Fibroblast of skin of left quadriceps (primary cell): ENCODE measurements around the gene NUTF2.
"Not testable (repeated sequence)": the region's sequence is repeated elsewhere in the genome, so short reads cannot be mapped to it uniquely, and the experiment has no call there.

Experiments used
- DNase-seq, 2 experiments: peaks; one replicate each; pipeline ENCODE4 v3.0.0-alpha.2; 2013; ENCODE audit warnings: low read depth in 2 of 2

NUTF2 gene

DNA sequence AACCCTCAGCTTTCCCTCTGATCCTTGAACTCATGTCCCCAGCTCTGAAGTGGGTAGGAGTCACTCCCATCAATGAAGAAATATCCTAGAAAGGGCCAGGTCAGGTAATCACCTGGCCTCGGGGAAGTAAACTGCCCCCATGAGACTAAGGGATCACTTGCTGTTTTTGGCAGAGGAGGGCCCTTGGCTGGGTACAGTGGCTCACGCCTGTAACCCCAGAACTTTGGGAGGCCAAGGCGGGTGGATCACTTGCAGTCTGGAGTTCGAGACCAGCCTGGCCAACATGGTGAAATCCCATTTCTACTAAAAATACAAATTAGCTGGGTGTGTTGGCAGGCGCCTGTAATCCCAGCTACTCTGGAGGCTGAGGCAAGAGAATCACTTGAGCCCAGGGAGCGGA, 17.3 kb downstream of the NUTF2 start:
- not testable (repeated sequence) for DNase-seq

DNA sequence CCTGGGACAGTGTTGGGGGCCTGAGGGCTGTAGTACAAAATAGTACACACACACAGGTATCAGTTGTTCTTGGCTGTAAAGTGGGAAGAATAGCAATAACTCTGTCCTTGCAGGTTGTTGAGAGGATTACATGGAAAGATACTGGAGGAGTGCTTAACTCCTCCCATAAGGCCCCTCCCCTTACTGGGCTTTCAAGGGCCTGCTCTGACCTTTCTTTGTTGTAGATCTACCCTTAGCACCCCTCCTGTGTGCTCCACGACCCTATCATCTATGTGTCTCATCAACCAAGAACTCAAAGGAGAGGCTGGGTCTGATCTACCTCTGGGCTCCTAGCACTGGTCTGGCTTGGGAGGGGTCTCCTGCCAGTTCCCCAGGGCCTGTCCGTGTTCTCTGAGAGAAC, 17.9 kb downstream of the NUTF2 start:
- no peak for DNase-seq

DNA sequence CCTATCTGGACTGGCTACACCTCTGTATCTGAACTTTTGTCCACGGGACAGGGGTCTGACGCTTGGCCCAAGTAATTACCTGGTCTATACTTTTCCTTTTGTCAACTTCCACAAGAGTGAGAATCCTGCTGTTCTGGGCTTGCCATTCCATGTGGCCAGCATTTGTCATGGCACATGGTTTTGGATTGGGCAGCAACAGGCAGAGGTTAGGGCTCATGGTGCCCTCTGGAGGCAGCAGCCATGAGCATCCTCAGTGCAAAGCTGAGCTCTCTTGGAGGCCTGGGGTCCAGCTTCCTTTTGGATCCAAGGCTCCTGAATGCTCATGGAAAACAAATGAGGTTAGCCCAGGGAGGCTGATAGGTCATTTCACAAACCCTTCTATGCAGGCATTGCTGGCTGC, 18.6 kb downstream of the NUTF2 start:
- DNase-seq: no peak

DNA sequence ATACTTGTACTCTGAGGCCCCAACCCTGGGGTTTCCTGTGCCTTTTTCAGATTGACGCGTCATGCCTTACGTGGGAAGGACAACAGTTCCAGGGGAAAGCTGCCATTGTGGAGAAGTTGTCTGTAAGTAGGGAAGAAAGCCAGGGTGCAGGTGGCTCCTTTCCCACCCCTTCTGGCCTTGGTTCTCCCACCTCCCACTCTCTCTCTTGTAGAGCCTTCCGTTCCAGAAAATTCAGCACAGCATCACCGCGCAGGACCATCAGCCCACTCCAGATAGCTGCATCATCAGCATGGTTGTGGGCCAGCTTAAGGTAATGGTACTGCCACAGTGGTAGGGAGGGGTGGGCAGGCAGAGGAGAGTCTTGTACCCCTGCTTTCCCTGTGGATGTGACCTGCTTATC, 21.6 kb downstream of the NUTF2 start:
- DNase-seq: no peak

DNA sequence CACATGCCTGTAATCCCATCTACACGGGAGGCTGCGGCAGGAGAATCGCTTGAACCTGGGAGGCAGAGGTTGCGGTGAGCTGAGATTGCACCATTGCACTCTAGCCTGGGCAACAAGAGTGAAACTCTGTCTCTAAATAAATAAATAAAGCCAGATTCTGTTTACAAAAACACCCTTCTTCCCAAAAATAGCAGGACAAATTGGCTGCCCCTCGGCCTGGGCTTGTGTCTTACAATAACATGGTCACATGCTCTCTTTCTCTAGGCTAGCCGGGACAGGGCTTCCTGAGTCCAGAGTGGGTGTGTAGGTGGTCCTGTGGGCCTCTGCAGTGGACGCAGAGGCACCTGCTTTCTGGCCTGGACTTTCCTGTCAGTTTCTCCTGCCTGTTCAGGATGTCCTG, 22.9 kb downstream of the NUTF2 start:
- DNase-seq: no peak

DNA sequence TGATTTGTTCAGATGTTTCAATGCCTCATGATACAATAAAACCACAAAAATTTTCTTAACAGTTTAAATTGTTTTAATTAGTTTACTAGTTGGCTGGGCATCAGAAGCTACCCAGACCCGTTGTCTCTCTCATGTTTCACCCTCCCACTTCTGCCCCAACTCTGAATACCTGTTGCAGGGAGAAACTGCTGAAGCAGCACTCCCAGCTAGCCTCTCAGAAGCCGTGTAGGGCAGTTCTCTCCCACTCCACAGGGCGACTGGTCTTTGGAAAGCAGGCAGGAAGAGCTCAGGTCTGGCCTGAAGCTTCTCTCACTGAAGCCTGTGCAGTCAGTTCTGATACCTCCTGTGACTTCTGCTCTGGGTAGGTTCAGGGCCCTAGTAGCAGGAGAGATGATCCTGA, 24.5 kb downstream of the NUTF2 start:
- DNase-seq: no peak

DNA sequence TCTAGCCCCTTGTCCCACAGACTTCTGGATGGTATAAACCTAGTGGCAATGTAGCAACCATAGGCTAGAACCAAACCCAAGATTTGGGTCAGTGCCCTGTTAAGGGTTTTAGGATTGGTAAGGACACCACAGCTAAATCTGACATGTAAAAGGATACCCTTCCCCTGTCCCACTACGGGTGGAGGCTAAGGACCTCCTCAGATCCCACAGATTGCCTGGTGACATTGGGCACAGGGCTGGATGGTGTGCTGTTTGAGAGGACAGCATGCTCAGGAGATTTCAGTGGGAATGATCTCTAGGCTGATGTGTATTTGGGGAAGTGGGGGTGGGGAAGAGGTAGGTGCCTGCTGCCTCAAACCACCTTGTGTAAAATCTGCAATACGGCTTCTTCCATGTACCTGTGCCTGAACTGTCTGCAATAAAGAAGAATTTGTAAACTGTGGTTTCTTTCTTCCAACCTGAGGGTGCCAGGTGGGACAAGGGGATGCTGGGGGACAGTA, 25.4 kb downstream of the NUTF2 start:
- DNase-seq: no peak

DNA sequence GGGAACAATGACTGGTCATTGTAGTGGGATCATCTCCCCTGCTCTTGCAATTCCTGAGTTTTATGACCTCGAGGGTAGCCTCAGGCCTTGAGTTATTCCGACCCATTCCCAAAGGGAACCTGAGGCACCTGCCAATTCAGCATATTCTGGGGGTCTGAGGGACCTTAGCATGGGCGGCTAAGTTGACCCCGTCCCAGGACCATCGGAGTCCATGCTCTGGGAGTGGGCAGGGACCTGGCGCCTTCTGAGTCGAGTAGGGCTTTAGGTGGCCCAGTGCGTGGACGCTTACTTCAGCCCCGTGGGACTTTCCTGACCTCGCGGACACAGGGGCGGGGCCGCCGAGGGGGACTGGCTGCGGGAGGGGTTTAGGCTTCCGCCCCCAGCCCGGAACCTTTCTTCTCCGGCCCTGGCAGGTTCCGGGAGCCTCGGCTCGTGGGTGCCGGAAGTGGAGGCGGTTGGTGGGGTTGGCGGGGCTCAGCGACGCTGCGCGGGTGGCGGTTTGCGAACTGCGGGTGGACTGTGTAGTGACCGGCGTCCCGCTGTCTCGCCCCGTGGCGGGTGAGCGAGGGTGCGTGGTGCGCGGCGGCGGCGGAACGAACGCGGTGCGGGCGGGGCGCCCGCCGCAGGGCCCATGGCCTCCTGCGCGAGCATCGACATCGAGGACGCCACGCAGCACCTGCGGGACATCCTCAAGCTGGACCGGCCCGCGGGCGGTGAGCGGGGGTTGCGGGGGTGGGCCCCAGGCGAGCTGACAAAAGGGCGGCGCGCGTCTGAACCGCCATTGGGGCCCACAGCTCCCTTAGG, 26.1 kb downstream of the NUTF2 start, which contains the start of gene EDC4:
TSS of gene EDC4 (plus strand) at position 422 of the 804 bp plus-strand sequence. CDS start at position 632, 210 bp downstream.
- DNase-seq: peak; percentile 37 to 47

DNA sequence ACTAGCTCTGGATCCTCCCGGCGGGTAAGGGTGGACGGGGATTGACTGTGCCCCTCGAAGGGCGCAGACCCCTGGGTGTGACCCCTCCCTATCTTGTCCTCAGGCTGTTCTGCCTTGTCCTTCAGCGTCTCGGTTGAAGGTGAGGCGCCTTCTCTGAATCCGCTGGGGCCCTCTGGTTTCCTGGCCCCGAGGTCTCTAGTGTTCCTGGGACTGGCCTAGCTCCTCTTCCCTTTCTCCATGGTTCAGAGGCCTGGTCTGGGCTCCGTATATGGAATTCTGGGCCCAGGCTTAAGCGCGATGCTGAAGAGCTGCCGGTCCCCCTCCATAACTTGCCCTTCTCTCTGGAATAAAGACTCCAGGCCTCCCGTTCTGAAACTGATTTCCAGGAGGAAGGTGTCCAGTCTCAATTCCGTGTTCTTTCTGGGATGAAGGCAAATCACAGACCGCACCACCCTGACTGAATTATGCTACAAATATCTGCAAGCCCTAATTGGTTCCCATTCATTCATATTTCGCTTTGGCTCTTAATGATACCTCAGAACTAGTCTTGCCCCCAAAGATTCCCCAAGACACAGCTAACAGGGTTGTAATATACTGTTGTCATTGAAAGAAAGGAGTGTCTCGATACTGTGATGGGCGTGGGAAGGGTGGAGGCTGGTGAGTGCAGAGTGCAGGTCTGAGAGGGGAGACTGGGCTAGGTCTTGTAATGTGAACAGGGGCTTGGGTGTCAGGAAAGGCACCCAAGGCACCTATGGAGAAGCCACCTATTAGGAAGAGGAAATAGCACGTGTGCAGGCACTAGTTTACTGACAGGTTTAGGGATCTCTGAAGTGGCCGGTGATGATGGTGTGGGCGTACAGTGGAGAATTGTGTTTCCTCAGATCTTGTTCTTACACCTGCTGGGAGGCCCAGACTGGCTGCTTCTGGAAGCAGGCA, 27.0 kb downstream of the NUTF2 start:
- no peak for DNase-seq

DNA sequence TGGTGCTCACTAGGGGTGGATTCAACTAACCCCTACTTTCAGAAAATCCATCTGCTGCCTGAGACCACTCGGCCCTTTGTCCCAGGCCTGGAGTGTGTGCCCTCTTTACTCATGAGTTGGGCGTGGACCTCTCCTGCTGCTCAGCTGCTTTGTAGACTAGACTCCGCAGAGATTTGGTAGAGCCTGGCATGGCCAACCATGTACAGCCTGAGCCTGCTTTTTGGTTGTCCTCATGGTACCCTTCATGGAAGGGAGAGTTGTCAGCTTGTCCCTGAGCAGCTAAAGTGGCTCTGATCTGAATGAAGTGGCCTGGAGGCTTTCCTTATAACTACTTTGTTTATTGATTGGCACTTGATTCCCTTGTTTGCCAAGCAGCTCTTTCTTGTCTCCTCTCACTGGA, 27.6 kb downstream of the NUTF2 start:
- no peak for DNase-seq

DNA sequence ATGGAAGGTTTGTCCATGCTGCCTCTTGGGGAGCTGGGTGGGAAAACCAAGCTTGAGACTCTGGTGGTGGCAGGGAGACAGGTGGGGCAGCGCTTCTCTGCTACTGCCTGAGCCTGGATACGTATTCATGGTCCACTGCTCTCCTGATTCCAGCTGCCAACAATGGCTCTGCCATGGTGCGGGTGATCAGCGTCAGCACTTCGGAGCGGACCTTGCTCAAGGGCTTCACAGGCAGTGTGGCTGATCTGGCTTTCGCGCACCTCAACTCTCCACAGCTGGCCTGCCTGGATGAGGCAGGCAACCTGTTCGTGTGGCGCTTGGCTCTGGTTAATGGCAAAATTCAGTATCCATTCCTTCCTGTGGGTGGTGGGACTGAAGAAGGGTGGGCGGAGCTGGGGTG, 30.3 kb downstream of the NUTF2 start:
- no peak for DNase-seq

DNA sequence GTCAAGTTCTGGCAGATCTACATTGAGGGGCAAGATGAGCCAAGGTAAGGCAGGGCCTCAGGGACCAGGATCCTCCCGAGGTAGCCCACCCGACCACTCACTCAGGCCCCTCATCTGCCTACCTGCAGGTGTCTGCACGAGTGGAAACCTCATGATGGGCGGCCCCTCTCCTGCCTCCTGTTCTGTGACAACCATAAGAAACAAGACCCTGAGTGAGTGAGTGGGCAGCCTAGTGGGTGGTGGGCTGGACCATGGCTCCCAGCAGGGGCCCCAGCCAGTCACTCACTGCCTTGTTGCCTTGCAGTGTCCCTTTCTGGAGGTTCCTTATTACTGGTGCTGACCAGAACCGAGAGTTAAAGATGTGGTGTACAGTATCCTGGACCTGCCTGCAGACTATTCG, 31.5 kb downstream of the NUTF2 start:
- no peak for DNase-seq

DNA sequence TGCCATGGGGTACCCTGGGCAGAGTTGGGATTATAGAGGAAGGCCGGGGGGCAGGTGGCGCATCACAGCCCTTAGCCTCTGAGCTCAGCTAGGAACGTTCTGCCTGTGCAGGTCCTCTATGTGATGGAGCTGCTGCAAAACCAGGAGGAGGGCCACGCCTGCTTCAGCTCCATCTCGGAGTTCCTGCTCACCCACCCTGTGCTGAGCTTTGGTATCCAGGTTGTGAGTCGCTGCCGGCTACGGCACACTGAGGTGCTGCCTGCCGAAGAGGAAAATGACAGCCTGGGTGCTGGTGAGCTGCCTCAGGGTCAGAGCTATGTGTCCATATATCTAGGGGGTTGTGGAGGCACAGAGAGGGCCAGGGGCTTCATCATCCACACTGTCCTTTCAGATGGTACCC, 32.1 kb downstream of the NUTF2 start:
- no peak for DNase-seq

DNA sequence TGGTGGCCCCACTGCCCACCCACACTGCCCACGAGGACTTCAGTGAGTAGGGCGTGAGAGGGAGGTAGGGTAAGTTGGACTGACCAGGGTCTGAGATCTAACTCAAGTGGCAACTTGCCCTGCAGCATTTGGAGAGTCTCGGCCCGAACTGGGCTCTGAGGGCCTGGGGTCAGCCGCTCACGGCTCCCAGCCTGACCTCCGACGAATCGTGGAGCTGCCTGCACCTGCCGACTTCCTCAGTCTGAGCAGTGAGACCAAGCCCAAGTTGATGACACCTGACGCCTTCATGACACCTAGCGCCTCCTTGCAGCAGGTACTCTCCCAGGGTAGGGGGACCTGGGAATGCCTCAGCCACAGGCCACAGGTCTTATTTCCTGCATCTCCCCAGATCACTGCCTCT, 32.7 kb downstream of the NUTF2 start:
- DNase-seq: no peak

DNA sequence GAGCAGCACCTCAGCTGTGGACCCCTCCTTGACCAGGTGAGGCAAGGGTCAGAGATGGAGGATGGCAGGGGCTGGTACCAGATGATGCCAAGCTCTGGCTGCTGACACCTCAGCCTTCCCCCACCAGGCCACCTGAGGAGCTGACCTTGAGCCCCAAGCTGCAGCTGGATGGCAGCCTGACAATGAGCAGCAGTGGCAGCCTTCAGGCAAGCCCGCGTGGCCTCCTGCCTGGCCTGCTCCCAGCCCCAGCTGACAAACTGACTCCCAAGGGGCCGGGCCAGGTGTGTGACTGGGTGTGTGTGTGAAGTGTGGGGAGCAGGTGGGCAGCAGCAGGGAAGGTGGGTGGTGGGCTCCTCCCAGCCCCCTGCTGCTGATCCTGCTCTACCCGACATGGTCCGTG, 33.2 kb downstream of the NUTF2 start:
- DNase-seq: no peak

DNA sequence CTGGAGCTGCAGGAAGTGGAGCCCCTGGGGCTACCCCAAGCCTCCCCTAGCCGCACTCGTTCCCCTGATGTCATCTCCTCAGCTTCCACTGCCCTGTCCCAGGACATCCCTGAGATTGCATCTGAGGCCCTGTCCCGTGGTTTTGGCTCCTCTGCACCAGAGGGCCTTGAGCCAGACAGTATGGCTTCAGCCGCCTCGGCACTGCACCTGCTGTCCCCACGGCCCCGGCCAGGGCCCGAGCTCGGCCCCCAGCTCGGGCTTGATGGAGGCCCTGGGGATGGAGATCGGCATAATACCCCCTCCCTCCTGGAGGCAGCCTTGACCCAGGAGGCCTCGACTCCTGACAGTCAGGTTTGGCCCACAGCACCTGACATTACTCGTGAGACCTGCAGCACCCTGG, 33.9 kb downstream of the NUTF2 start:
- no peak for DNase-seq

DNA sequence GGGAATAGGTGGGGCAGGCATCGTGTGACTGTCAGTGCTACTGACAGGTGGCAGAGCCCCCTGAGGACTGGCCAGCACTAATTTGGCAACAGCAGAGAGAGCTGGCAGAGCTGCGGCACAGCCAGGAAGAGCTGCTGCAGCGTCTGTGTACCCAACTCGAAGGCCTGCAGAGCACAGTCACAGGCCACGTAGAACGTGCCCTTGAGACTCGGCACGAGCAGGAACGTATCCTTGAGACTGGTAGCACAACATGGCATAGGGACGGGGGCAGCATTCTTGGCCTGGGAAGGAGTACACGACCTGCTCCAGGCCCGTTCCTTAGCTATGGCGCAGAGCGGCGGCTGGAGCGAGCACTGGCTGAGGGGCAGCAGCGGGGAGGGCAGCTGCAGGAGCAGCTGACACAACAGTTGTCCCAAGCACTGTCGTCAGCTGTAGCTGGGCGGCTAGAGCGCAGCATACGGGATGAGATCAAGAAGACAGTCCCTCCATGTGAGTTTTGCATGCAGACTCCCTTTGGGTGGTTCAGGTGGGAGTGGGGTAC, 35.0 kb downstream of the NUTF2 start:
- DNase-seq: no peak

DNA sequence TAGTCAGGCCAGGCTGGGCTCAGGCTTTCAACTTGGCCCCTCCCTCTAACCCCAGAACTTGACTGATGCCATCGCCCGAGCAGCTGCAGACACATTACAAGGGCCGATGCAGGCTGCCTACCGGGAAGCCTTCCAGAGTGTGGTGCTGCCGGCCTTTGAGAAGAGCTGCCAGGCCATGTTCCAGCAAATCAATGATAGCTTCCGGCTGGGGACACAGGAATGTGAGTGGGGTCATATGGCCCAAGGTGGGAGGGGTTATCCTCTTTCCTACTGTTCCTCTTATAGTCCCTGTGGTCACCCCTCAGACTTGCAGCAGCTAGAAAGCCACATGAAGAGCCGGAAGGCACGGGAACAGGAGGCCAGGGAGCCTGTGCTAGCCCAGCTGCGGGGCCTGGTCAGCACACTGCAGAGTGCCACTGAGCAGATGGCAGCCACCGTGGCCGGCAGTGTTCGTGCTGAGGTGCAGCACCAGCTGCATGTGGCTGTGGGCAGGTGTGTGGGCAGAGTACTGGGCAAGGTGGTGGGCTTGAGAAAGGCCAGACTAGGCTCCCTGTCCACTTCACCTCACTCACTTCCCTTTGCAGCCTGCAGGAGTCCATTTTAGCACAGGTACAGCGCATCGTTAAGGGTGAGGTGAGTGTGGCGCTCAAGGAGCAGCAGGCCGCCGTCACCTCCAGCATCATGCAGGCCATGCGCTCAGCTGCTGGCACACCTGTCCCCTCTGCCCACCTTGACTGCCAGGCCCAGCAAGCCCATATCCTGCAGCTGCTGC, 35.8 kb downstream of the NUTF2 start:
- no peak for DNase-seq

DNA sequence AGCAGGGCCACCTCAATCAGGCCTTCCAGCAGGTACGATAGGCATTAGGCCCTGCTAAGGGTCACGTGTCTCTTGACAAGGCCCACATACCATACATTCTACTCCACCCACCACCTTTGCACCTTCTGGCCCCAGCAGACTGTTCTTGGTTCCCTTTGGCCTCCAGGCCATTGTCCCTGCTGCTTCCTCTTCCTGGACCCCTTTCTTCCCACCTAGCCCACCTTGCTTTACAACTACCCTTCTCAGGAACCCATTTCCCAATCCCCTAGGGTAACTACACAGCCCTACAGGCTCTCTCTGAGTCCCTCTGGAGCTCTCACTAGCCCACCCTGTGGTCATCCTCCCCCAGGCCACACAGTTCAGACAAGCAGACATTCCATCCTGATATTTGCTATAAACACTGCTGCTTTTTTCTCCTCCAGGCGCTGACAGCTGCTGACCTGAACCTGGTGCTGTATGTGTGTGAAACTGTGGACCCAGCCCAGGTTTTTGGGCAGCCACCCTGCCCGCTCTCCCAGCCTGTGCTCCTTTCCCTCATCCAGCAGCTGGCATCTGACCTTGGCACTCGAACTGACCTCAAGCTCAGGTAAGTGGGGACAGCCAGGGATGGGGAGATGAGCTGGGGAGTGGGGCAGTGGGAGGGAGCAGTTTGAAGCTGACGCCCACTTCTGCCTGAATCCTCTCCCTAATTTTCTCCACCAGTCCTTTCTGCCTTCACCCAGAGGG, 36.6 kb downstream of the NUTF2 start:
- DNase-seq: no peak

DNA sequence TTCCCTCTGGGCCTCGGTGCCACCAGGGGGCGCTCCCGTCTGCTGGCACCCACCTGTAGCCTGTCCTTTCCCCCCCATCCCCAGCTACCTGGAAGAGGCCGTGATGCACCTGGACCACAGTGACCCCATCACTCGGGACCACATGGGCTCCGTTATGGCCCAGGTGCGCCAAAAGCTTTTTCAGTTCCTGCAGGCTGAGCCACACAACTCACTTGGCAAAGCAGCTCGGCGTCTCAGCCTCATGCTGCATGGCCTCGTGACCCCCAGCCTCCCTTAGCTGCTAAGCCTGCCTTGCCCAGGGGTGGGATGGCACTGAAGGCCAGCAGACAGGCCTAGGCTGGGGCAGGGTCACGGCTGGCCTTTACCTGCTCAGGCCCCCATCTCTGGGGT, 37.1 kb downstream of the NUTF2 start:
- no peak for DNase-seq

DNA sequence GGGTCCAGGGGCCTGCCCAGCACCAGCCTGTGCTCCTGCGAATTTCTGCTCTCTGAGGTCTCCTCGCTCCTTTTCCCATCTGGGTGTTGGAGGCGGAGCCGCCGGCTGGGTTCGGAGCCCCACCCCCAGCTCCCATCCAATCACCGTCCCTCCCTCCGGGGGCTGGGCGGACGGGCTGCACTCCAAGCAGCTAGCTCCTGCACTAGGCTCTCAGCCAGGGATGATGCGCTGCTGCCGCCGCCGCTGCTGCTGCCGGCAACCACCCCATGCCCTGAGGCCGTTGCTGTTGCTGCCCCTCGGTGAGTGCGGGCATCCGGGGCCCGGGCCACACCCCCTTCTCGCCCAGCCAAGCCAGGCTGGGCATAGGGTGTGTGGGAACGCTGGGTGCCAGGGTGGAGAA, 38.0 kb downstream of the NUTF2 start, which contains the start of gene NRN1L:
TSS of gene NRN1L (plus strand) at position 202 of the 400 bp plus-strand sequence. CDS start at position 221, 19 bp downstream.
- peak; percentile 78 to 80 for DNase-seq
